SJSA1 (cell line): ENCODE measurements around the gene SLK. TPM values are rescaled to one million over a fixed set of nuclear protein-coding genes. Genes with fewer than 3 reads are reported as not detected.

ENCODE experiments used
- DNase-seq, 2 experiments: peaks; one replicate each; pipeline ENCODE4 v3.0.0-alpha.2; 2015 to 2020; ENCODE audit warnings: low spot score in 2 of 2, low read depth in 1 of 2
- H3K27ac ChIP-seq: fragments of 250-450 bp; sonication (Bioruptor Pico); 2 replicates; pipeline ENCODE4 v1.5.1; 2020; ENCODE audit warnings: mild to moderate bottlenecking, moderate library complexity
- H3K27me3 ChIP-seq: fragments of 250-450 bp; sonication (Bioruptor Pico); replicated peaks from 2 replicates; pipeline ENCODE4 v1.5.1; 2020; ENCODE audit warnings: mild to moderate bottlenecking, moderate library complexity
- H3K36me3 ChIP-seq: fragments of 250-450 bp; sonication (Bioruptor Pico); 2 replicates; pipeline ENCODE4 v1.5.1; 2020; ENCODE audit warnings: mild to moderate bottlenecking
- H3K4me1 ChIP-seq: fragments of 250-450 bp; sonication (Bioruptor Pico); replicated peaks from 2 replicates; pipeline ENCODE4 v1.6.1; 2021; ENCODE audit warnings: mild to moderate bottlenecking
- H3K4me3 ChIP-seq: fragments of 250-450 bp; sonication (Bioruptor Pico); 2 replicates; pipeline ENCODE4 v1.5.1; 2020; ENCODE audit warnings: mild to moderate bottlenecking
- H3K9me3 ChIP-seq: fragments of 250-450 bp; sonication (Bioruptor Pico); replicated peaks from 2 replicates; pipeline ENCODE4 v1.5.1; 2020; ENCODE audit warnings: mild to moderate bottlenecking
- total RNA-seq: library from RNA; depleted of rRNA; stranded (reverse); fragments of >200 nt; shearing (Covaris generic); gene quantifications from 2 replicates; pipeline ENCODE4 v1.2.3, GENCODE V29; 2014

Gene SLK
- total RNA-seq, 1 experiment from 2014 or later = 35.5 TPM

- H3K4me1 ChIP-seq = peaks cover 3% of the 10 kb centered on the region; the same call in 1 of the 2 replicates
- no peaks in the 10 kb centered on the region for H3K36me3 ChIP-seq
- H3K27me3 ChIP-seq = no peaks in the 10 kb centered on the region
- no peak overlapping the region for H3K4me3 ChIP-seq
- H3K9me3 ChIP-seq = no peaks in the 10 kb centered on the region
- no peak for DNase-seq
- H3K27ac ChIP-seq = no peak overlapping the region
Measured at GRCh38 chr10:103985726-103986125, 18.8 kb downstream of the SLK start.

- Histone ChIP-seq H3K9me3 (no peaks in the 10 kb centered on the region), H3K4me1 (peaks cover 3% of the 10 kb centered on the region; the same call in 1 of the 2 replicates), H3K4me3 (no peak overlapping the region), H3K36me3 (no peaks in the 10 kb centered on the region), H3K27me3 (no peaks in the 10 kb centered on the region), H3K27ac (no peak overlapping the region)
- no peak for DNase-seq
Measured at GRCh38 chr10:103986360-103986759, 19.4 kb downstream of the SLK start.

- H3K36me3 ChIP-seq = no peaks in the 10 kb centered on the region
- H3K9me3 ChIP-seq = no peaks in the 10 kb centered on the region
- DNase-seq = no peak
- H3K27ac ChIP-seq = no peak overlapping the region
- H3K4me3 ChIP-seq = no peak overlapping the region
- no peaks in the 10 kb centered on the region for H3K27me3 ChIP-seq
- H3K4me1 ChIP-seq = peaks cover 3% of the 10 kb centered on the region; the same call in 1 of the 2 replicates
Measured at GRCh38 chr10:103990121-103990520, 23.2 kb downstream of the SLK start.

GRCh38 chr10:103990531-103990930 lies 23.6 kb downstream of the SLK start:
- no peak overlapping the region for H3K4me3 ChIP-seq
- H3K36me3 ChIP-seq = no peaks in the 10 kb centered on the region
- H3K4me1 ChIP-seq = peaks cover 3% of the 10 kb centered on the region; the same call in 1 of the 2 replicates
- no peaks in the 10 kb centered on the region for H3K9me3 ChIP-seq
- no peak overlapping the region for H3K27ac ChIP-seq
- no peaks in the 10 kb centered on the region for H3K27me3 ChIP-seq
- DNase-seq = no peak

GRCh38 chr10:103991393-103992128 lies 24.6 kb downstream of the SLK start:
- no peak overlapping the region for H3K27ac ChIP-seq

GRCh38 chr10:103995134-103995533 lies 28.2 kb downstream of the SLK start:
- no peak overlapping the region for H3K27ac ChIP-seq
- no peaks in the 10 kb centered on the region for H3K4me1 ChIP-seq
- DNase-seq = no peak
- no peak overlapping the region for H3K4me3 ChIP-seq
- no peaks in the 10 kb centered on the region for H3K27me3 ChIP-seq
- no peaks in the 10 kb centered on the region for H3K9me3 ChIP-seq
- no peaks in the 10 kb centered on the region for H3K36me3 ChIP-seq

More at GRCh38 chr10:103991393-103992128, 24.6 kb downstream of the SLK start:
- DNase-seq = no peak
- no peak overlapping the region for H3K4me3 ChIP-seq
- H3K27me3 ChIP-seq = no peaks in the 10 kb centered on the region
- no peaks in the 10 kb centered on the region for H3K4me1 ChIP-seq
- H3K36me3 ChIP-seq = no peaks in the 10 kb centered on the region
- no peaks in the 10 kb centered on the region for H3K9me3 ChIP-seq

- no peak overlapping the region for H3K27ac ChIP-seq
- no peaks in the 10 kb centered on the region for H3K4me1 ChIP-seq
- peaks cover 21% of the 10 kb centered on the region for H3K36me3 ChIP-seq
- DNase-seq = no peak
- no peak overlapping the region for H3K4me3 ChIP-seq
- H3K9me3 ChIP-seq = no peaks in the 10 kb centered on the region
- no peaks in the 10 kb centered on the region for H3K27me3 ChIP-seq
Measured at GRCh38 chr10:103998805-103999204, 31.9 kb downstream of the SLK start.

- Histone ChIP-seq H3K4me1 (no peaks in the 10 kb centered on the region), H3K27me3 (no peaks in the 10 kb centered on the region), H3K9me3 (no peaks in the 10 kb centered on the region), H3K36me3 (peaks cover 21% of the 10 kb centered on the region), H3K4me3 (no peak overlapping the region), H3K27ac (no peak overlapping the region)
- DNase-seq = no peak
Measured at GRCh38 chr10:104002911-104003310, 36.0 kb downstream of the SLK start.

- Histone ChIP-seq H3K36me3 (peaks cover 27% of the 10 kb centered on the region), H3K4me3 (no peak overlapping the region), H3K9me3 (no peaks in the 10 kb centered on the region), H3K27ac (no peak overlapping the region), H3K4me1 (no peaks in the 10 kb centered on the region), H3K27me3 (no peaks in the 10 kb centered on the region)
- no peak for DNase-seq
Measured at GRCh38 chr10:104005172-104005863, 38.4 kb downstream of the SLK start.

GRCh38 chr10:104011904-104012303 lies 45.0 kb downstream of the SLK start:
- DNase-seq = no peak
- peaks cover 9% of the 10 kb centered on the region; the same call in 1 of the 2 replicates for H3K36me3 ChIP-seq
- no peaks in the 10 kb centered on the region for H3K27me3 ChIP-seq
- no peaks in the 10 kb centered on the region for H3K4me1 ChIP-seq
- no peaks in the 10 kb centered on the region for H3K9me3 ChIP-seq
- no peak overlapping the region for H3K27ac ChIP-seq
- H3K4me3 ChIP-seq = no peak overlapping the region

- no peak overlapping the region for H3K27ac ChIP-seq
- H3K4me3 ChIP-seq = no peak overlapping the region
- peaks cover 7% of the 10 kb centered on the region for H3K36me3 ChIP-seq
- no peaks in the 10 kb centered on the region for H3K9me3 ChIP-seq
- no peak for DNase-seq
- no peaks in the 10 kb centered on the region for H3K4me1 ChIP-seq
- no peaks in the 10 kb centered on the region for H3K27me3 ChIP-seq
Measured at GRCh38 chr10:104013489-104013888, 46.5 kb downstream of the SLK start.

- Histone ChIP-seq H3K27me3 (no peaks in the 10 kb centered on the region), H3K36me3 (peaks cover 3% of the 10 kb centered on the region), H3K27ac (no peak overlapping the region), H3K4me3 (no peak overlapping the region), H3K4me1 (no peaks in the 10 kb centered on the region), H3K9me3 (no peaks in the 10 kb centered on the region)
- no peak for DNase-seq
Measured at GRCh38 chr10:104014176-104014575, 47.2 kb downstream of the SLK start.

- H3K36me3 ChIP-seq = peaks cover 22% of the 10 kb centered on the region
- DNase-seq = no peak
- H3K9me3 ChIP-seq = no peaks in the 10 kb centered on the region
- H3K4me1 ChIP-seq = no peaks in the 10 kb centered on the region
- H3K27me3 ChIP-seq = no peaks in the 10 kb centered on the region
- no peak overlapping the region for H3K4me3 ChIP-seq
- H3K27ac ChIP-seq = no peak overlapping the region
Measured at GRCh38 chr10:104016661-104017060, 49.7 kb downstream of the SLK start.

GRCh38 chr10:104018471-104018870 lies 51.5 kb downstream of the SLK start:
- Histone ChIP-seq H3K4me1 (no peaks in the 10 kb centered on the region), H3K4me3 (no peak overlapping the region), H3K36me3 (peaks cover 35% of the 10 kb centered on the region), H3K27me3 (no peaks in the 10 kb centered on the region), H3K27ac (no peak overlapping the region), H3K9me3 (no peaks in the 10 kb centered on the region)
- no peak for DNase-seq
